K562 (cell line): ENCODE measurements around the gene SOCS7. TPM values are rescaled to one million over a fixed set of nuclear protein-coding genes. Genes with fewer than 3 reads are reported as not detected.

ENCODE experiments used
- ATAC-seq: fragments of 200-7000 bp; cut with Tn5 transposase; 3 replicates; pipeline ENCODE4 v1.9.1; 2020; ENCODE audit warnings: moderate library complexity
- BruUV-seq: library from RNA; stranded (reverse); fragments of 400-500 nt; replicated peaks from 2 replicates; lab custom pipeline; 2021; lab: Mats Ljungman, UMichigan
- CTCF ChIA-PET: fragments of 300-600 bp; formaldehyde crosslinking; extraction: SDS; loops from one replicate; lab custom pipeline; 2021; ENCODE audit warnings: low intra/inter-chr PET ratio; lab: Yijun Ruan, JAX
- POLR2A ChIA-PET: fragments of 300-600, 350-650 bp; sonication (Branson Sonifier 250); formaldehyde crosslinking; extraction: SDS; loops from one replicate; lab custom pipeline; 2021; ENCODE audit warnings: antibody characterized with exemption, inconsistent platforms; lab: Yijun Ruan, JAX
- DNase-seq, 4 experiments: peaks; one replicate each; pipeline versions ENCODE4 v3.0.0 to v3.0.0-alpha.2; 2011 to 2018; ENCODE audit warnings: low spot score in 3 of 4, mixed read lengths in 3 of 4; ENCODE audit errors: extremely low read depth in 1 of 4
- FAIRE-seq: peaks from 2 replicates; lab custom pipeline; 2011; peaks lifted over from hg19 to GRCh38; lab: Jason Lieb, UNC
- H2AFZ ChIP-seq: 2 replicates; pipeline ENCODE4 v1.6.0; 2011; ENCODE audit warnings: low read depth, low read length, control low read depth, inconsistent platforms
- H3K27ac ChIP-seq: fragments of 200-600 bp; 3 replicates; pipeline ENCODE4 v1.8.0; 2011; ENCODE audit warnings: low read depth, mild to moderate bottlenecking, control low read depth, inconsistent platforms, low read length, moderate library complexity, mixed read lengths; ENCODE audit errors: extremely low read depth
- H3K27me3 ChIP-seq, 2 experiments: fragments of 300-600 bp in 1 of 2; 2 replicates in 1 of 2; 3 replicates in 1 of 2; pipeline versions ENCODE4 v1.6.0 to v1.8.0; 2011; ENCODE audit warnings: inconsistent platforms in 2 of 2, low read length in 2 of 2, mild to moderate bottlenecking in 1 of 2, mixed read lengths in 1 of 2, moderate library complexity in 1 of 2; ENCODE audit not compliant: control insufficient read depth in 2 of 2, insufficient read depth in 2 of 2
- H3K36me3 ChIP-seq: fragments of 300-600 bp; 3 replicates; pipeline ENCODE4 v1.8.0; 2011; ENCODE audit warnings: mild to moderate bottlenecking, low read length, inconsistent platforms; ENCODE audit not compliant: control insufficient read depth, insufficient read depth
- H3K4me1 ChIP-seq, 2 experiments: fragments of 200-600 bp in 1 of 2; replicated peaks in 1 of 2; 2 replicates in 1 of 2; 3 replicates in 1 of 2; pipeline versions ENCODE4 v1.5.1 to v1.8.0; 2011; ENCODE audit warnings: inconsistent platforms in 2 of 2, low read length in 2 of 2, mild to moderate bottlenecking in 1 of 2, mixed read lengths in 1 of 2, moderate library complexity in 1 of 2; ENCODE audit not compliant: control insufficient read depth in 2 of 2, insufficient read depth in 2 of 2
- H3K4me2 ChIP-seq: 2 replicates; pipeline ENCODE4 v1.6.1; 2011; ENCODE audit warnings: low read length, control low read depth, inconsistent platforms, mixed read lengths; ENCODE audit not compliant: insufficient read depth
- H3K4me3 ChIP-seq: fragments of 200-600 bp; sonication (generic), shearing (Covaris generic); 2 replicates; pipeline ENCODE4 v1.5.1; 2016; ENCODE audit warnings: control low read depth, inconsistent platforms
- H3K79me2 ChIP-seq: fragments of 200-600 bp; 3 replicates; pipeline ENCODE4 v1.8.0; 2011; ENCODE audit warnings: low read length, inconsistent platforms; ENCODE audit not compliant: control insufficient read depth, insufficient read depth
- H3K9ac ChIP-seq, 2 experiments: 2 replicates each; pipeline versions ENCODE4 v1.6.0 to v1.6.1; 2011; ENCODE audit warnings: low read depth in 2 of 2, low read length in 2 of 2, control low read depth in 1 of 2, inconsistent platforms in 1 of 2, mild to moderate bottlenecking in 1 of 2, mixed read lengths in 1 of 2; ENCODE audit not compliant: insufficient read depth in 1 of 2
- H3K9me1 ChIP-seq: one replicate; pipeline ENCODE4 v1.6.0; 2011; ENCODE audit warnings: inconsistent platforms, mild to moderate bottlenecking, low read length, moderate library complexity; ENCODE audit not compliant: control insufficient read depth, insufficient read depth
- H3K9me3 ChIP-seq: replicated peaks from 2 replicates; pipeline ENCODE4 v1.5.1; 2011; ENCODE audit warnings: low read depth, low read length, inconsistent platforms; ENCODE audit not compliant: control insufficient read depth, insufficient read depth
- H4K20me1 ChIP-seq: replicated peaks from 2 replicates; pipeline ENCODE4 v1.6.1; 2011; ENCODE audit warnings: low read length, inconsistent platforms, mixed read lengths; ENCODE audit not compliant: control insufficient read depth, insufficient read depth
- ARID1B ChIP-seq: fragments of 450-650 bp; IDR thresholded peaks from 2 replicates; pipeline ENCODE4 v1.6.1; 2016; ENCODE audit warnings: antibody characterized with exemption, mild to moderate bottlenecking, inconsistent platforms
- BCL6 ChIP-seq: fragments of 250-450 bp; sonication (Bioruptor Pico); IDR thresholded peaks from 2 replicates; pipeline ENCODE4 v1.4.0; 2020
- CGGBP1 ChIP-seq: fragments of 250-450 bp; sonication (Bioruptor Pico); IDR thresholded peaks from 2 replicates; pipeline ENCODE4 v1.9.0; 2021; ENCODE audit warnings: mild to moderate bottlenecking
- CHAMP1 ChIP-seq: fragments of 450-650 bp; IDR thresholded peaks from 2 replicates; pipeline ENCODE4 v1.6.1; 2016; ENCODE audit warnings: mild to moderate bottlenecking
- FOXK2 ChIP-seq, 2 experiments: fragments of 450-650 bp; IDR thresholded peaks in 1 of 2; conservative IDR thresholded peaks in 1 of 2; 2 replicates each; pipeline ENCODE4 v1.6.1; 2016; ENCODE audit warnings: low read depth in 2 of 2, mild to moderate bottlenecking in 1 of 2
- HDAC1 ChIP-seq, 2 experiments: fragments of 450-650 bp; IDR thresholded peaks; 2 replicates each; pipeline ENCODE4 v1.6.1; 2016 to 2017; ENCODE audit warnings: inconsistent platforms in 1 of 2, mild to moderate bottlenecking in 1 of 2, moderate library complexity in 1 of 2
- MXD1 ChIP-seq: fragments of 250-450 bp; sonication (Bioruptor Pico); IDR thresholded peaks from 2 replicates; pipeline ENCODE4 v1.8.0; 2021; ENCODE audit warnings: borderline replicate concordance, mild to moderate bottlenecking, moderate library complexity; ENCODE audit not compliant: poor library complexity, severe bottlenecking
- NFE2 ChIP-seq: IDR thresholded peaks from 2 replicates; pipeline ENCODE4 v1.6.1; 2014; ENCODE audit warnings: antibody characterized with exemption, low read depth
- PREB ChIP-seq: sonication (generic); formaldehyde crosslinking; IDR thresholded peaks from 2 replicates; pipeline ENCODE4 v1.8.1; 2023; ENCODE audit warnings: mild to moderate bottlenecking, missing genetic modification reagents
- SAP30 ChIP-seq: fragments of 200-600 bp; sonication (generic); IDR thresholded peaks from 2 replicates; pipeline ENCODE4 v1.6.1; 2012; ENCODE audit warnings: borderline replicate concordance, low read depth, mild to moderate bottlenecking, moderate library complexity, low read length, control low read depth, inconsistent platforms; ENCODE audit not compliant: insufficient read depth, poor library complexity, severe bottlenecking
- SNRNP70 ChIP-seq: fragments of 200-400 bp; formaldehyde crosslinking; optimal IDR thresholded peaks from 2 replicates; pipeline ENCODE3; 2017; ENCODE audit warnings: low read depth, low read length
- STAT5A ChIP-seq: IDR thresholded peaks from 2 replicates; pipeline ENCODE4 v1.6.1; 2012; ENCODE audit warnings: low read length, inconsistent platforms, borderline replicate concordance
- TEAD4 ChIP-seq, 2 experiments: sonication (generic) in 1 of 2; formaldehyde crosslinking in 1 of 2; IDR thresholded peaks; 2 replicates each; pipeline versions ENCODE4 v1.6.1 to v1.8.0; 2012 to 2022; ENCODE audit warnings: borderline replicate concordance in 1 of 2, inconsistent platforms in 1 of 2, low read length in 1 of 2, mild to moderate bottlenecking in 1 of 2, missing genetic modification reagents in 1 of 2
- ZBED1 ChIP-seq: IDR thresholded peaks from 2 replicates; pipeline ENCODE4 v1.6.1; 2014
- ZNF124 ChIP-seq: sonication (generic); formaldehyde crosslinking; IDR thresholded peaks from 2 replicates; pipeline ENCODE4 v1.8.1; 2022; ENCODE audit warnings: missing genetic modification reagents
- ZNF778 ChIP-seq: fragments of 450-650 bp; formaldehyde crosslinking; IDR thresholded peaks from 2 replicates; pipeline ENCODE4 v1.4.0; 2020; ENCODE audit warnings: mild to moderate bottlenecking, moderate library complexity
- WGBS: fragments of 100-300 bp; shearing (Covaris generic); methylation state at CpG from one replicate; pipeline ENCODE4 v1.1.6; 2016; ENCODE audit warnings: low coverage, mixed read lengths; ENCODE audit not compliant: insufficient coverage; ENCODE audit errors: missing lambda C conversion rate; 5-methylcytosine and 5-hydroxymethylcytosine counted together
- in situ Hi-C: fragments of 300-500 bp; cut with MboI; formaldehyde crosslinking; loops from 4 replicates; pipeline ENCODE4 v1.15.0; 2018; ENCODE audit warnings: inconsistent platforms, mixed read lengths
- intact Hi-C: fragments of 100-400 bp; cut with micrococcal nuclease; formaldehyde crosslinking; loops from 2 replicates; pipeline ENCODE4 v1.14.2; 2022
- polyA plus RNA-seq, 8 experiments: library from polyadenylated mRNA; depleted of rRNA in 4 of 8; stranded (reverse) in 5 of 8; unstranded in 3 of 8; fragments of >200 nt; fragmentation: Nextera tagmentation in 2 of 8; fragmentation: Illumina TruSeq in 1 of 8; extraction: Ambion mirVana in 2 of 8; extraction: Trizol in 1 of 8; gene quantifications; 2 replicates each; pipeline versions ENCODE4 v1.2.1 to v1.2.3, GENCODE V29; 2011 to 2014; ENCODE audit warnings: inconsistent platforms in 1 of 8, missing spikeins in 1 of 8
- total RNA-seq, 7 experiments: library from RNA; depleted of rRNA in 6 of 7; stranded (reverse); fragments of >200 nt in 6 of 7; fragmentation: Illumina TruSeq in 2 of 7; extraction: Trizol in 2 of 7; gene quantifications; 2 replicates each; pipeline versions ENCODE4 v1.2.1 to v1.2.3, GENCODE V29; 2011 to 2021; ENCODE audit warnings: low replicate concordance in 1 of 7

The SOCS7 gene
- total and polyA plus RNA-seq, 9 of the 15 experiments (the other 6 are each of a cell fraction or from before 2014, with no cell fraction given) = 0.94 to 14.5 (median 8.2) TPM

DNA sequence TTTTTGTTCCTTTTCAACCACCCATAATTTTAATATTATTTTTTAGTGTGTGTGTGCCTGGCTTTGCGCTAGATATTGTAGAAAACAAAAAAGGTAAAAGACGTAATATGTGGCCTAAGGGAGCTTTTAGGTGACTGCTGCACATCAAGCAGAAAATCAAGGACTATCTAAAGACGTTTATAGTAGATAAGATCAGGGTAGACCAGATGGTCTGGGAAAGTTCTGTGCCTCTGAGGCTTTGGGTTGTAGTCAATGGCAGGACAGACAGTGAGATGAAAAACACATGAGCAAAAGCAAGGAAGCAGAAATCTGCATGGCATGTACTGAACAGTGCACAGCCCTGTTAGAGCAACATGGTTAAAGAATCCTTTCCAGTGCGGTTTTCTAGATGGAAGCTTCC is 49.8 kb downstream of the SOCS7 start:
- intact Hi-C loops = no loop called here
- Histone ChIP-seq H3K4me2 (no peak overlapping the region), H3K4me1 (no peaks in the 10 kb centered on the region; a peak in 2 of 5 replicates), H3K9me1 (peaks cover 5% of the 10 kb centered on the region), H3K27ac (no peak overlapping the region), H4K20me1 (0 out of 2 replicates have a peak, but pooled peaks cover 3% of the 10 kb centered on the region), H3K79me2 (no peaks in the 10 kb centered on the region), H2AFZ (no peak overlapping the region), H3K27me3 (no peaks in the 10 kb centered on the region), H3K9me3 (no peaks in the 10 kb centered on the region), H3K36me3 (peaks cover 32% of the 10 kb centered on the region; the same call in 2 of the 3 replicates), H3K9ac (no peak overlapping the region), H3K4me3 (no peak overlapping the region)
- ChIA-PET CTCF (no interaction called here), POLR2A (interaction anchor here (0.6 to 1.1 kb wide), 3 partner anchors 13 to 359 kb away, joined by 3 to 4 read pairs (median 3); no protein-coding TSS in a partner anchor)
- WGBS = 62% methylated on average over 4 of the region's 4 CpGs
- FAIRE-seq (no peak), ATAC-seq (no peak), DNase-seq (no peak)
- BruUV-seq = no TSS peak
- in situ Hi-C loops = no loop called here
- no peak for TF ChIP-seq STAT5A
- TF ChIP-seq NFE2 = no peak
- no peak for TF ChIP-seq HDAC1 (IDR thresholded peaks at IDR 0.05)
- TF ChIP-seq ZNF124 (CRISPR knock-in tag) = no peak
- TF ChIP-seq PREB (CRISPR knock-in tag) = no peak
- TF ChIP-seq SNRNP70 = no peak
- TF ChIP-seq CGGBP1 (CRISPR knock-in tag) = no peak
- TF ChIP-seq MXD1 (CRISPR knock-in tag) = no peak
- TF ChIP-seq CHAMP1 = no peak
- TF ChIP-seq ARID1B = no peak
- no peak for TF ChIP-seq FOXK2 (conservative IDR thresholded peaks at IDR 0.05 in 1 of 2, IDR thresholded peaks at IDR 0.05 in 1 of 2; ENCODE audit: low read depth in 2 of 2)
- no peak for TF ChIP-seq ZNF778 (CRISPR knock-in tag)
- no peak for TF ChIP-seq TEAD4 (IDR thresholded peaks at IDR 0.05; ENCODE audit: low read length)
- no peak for TF ChIP-seq TEAD4 (CRISPR knock-in tag; IDR thresholded peaks at IDR 0.05; ENCODE audit: borderline replicate concordance)
- no peak for TF ChIP-seq ZBED1
- TF ChIP-seq SAP30 = no peak
- no peak for TF ChIP-seq BCL6 (CRISPR knock-in tag)
